22Rv1 (cell line): ENCODE measurements around the gene MRPS14.
A peak's percentile ranks its signal among the peaks of the same experiment; 100 is the strongest.

ENCODE experiments used
- H3K27ac ChIP-seq: fragments of 450-650 bp; 2 replicates; pipeline ENCODE4 v1.5.1; 2017
- ZFX ChIP-seq: fragments of 450-650 bp; IDR thresholded peaks from 2 replicates; pipeline ENCODE4 v1.6.1; 2017; ENCODE audit warnings: antibody characterized with exemption, borderline replicate concordance
- TF ChIP-seq, protein P1 (sequence below): fragments of 450-650 bp; IDR thresholded peaks from 2 replicates; pipeline ENCODE4 v1.5.1; 2017; ENCODE audit warnings: mild to moderate bottlenecking

MRPS14 gene

DNA sequence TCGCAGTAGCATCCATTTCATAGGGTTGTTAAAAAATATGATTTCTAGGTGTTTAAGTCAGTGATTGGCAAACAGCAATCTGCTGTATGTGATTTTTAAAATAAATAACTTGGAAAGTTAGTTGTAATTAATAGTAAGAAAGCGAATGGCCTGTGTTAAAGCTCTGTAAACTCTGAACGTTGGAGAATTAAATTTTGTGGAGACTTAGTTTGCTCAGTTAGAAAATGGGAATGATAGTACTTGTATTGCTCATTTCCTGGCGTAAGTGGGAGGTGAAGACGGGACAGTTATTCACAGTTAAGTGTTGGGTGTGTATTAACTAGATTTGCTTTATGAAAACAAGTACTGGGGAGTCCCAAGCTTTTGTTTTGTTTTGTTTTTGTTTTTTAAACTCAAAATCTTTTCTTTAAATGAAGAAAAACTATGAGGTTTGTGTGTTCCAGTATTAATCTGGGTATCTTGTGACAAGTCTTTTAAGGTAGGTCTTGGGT, 22.5 kb downstream of the MRPS14 start:
- H3K27ac ChIP-seq, result peak overlapping the region; percentile 97
- TF ChIP-seq, protein P1, sequence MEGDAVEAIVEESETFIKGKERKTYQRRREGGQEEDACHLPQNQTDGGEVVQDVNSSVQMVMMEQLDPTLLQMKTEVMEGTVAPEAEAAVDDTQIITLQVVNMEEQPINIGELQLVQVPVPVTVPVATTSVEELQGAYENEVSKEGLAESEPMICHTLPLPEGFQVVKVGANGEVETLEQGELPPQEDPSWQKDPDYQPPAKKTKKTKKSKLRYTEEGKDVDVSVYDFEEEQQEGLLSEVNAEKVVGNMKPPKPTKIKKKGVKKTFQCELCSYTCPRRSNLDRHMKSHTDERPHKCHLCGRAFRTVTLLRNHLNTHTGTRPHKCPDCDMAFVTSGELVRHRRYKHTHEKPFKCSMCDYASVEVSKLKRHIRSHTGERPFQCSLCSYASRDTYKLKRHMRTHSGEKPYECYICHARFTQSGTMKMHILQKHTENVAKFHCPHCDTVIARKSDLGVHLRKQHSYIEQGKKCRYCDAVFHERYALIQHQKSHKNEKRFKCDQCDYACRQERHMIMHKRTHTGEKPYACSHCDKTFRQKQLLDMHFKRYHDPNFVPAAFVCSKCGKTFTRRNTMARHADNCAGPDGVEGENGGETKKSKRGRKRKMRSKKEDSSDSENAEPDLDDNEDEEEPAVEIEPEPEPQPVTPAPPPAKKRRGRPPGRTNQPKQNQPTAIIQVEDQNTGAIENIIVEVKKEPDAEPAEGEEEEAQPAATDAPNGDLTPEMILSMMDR, result no peak
- no peak for TF ChIP-seq ZFX

DNA sequence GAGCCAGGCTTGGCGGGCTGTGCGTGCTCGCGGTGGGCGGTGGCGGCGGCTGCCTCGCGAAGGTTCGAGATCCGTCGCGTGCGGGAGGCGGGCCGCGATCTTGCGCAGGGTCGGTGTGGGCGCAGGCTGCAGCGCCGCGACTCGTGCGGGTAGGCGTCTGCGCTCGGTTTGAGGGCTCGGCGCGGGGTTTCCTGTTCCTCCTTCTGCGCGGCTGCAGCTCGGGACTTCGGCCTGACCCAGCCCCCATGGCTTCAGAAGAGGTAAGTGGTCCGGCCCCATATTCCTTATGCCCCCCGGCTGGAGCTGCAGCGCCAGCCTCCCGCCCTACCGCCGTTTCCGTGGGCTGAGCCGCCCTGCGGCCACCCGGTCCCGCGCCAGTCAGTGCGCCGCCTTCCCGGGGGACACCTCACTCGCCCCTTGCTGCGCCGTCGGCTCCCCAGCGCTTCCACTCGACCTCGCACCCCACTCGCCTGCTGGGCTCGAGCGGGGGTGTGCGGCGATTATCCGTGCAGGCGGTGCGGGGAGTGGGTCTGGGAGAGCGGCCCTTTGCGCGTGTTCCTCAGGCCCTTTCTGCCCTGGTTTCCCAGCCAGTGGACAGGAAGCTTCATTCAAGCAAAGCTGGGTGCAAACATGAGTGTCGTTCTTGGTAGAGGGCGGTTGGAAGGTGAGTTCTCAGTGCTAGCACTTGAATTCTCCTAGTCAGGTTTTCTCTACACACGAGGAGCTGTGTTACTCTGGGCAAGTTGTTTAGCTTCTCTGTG, 23.1 kb downstream of the MRPS14 start, which contains the start of gene CACYBP:
TSS of gene CACYBP (plus strand) at position 12 of the 761 bp plus-strand sequence. CDS start at position 246, 234 bp downstream.
- no peak for TF ChIP-seq ZFX
- TF ChIP-seq, protein P1, result peak; percentile 21
- peak within 1 kb of the TSS; percentile 97 for H3K27ac ChIP-seq

DNA sequence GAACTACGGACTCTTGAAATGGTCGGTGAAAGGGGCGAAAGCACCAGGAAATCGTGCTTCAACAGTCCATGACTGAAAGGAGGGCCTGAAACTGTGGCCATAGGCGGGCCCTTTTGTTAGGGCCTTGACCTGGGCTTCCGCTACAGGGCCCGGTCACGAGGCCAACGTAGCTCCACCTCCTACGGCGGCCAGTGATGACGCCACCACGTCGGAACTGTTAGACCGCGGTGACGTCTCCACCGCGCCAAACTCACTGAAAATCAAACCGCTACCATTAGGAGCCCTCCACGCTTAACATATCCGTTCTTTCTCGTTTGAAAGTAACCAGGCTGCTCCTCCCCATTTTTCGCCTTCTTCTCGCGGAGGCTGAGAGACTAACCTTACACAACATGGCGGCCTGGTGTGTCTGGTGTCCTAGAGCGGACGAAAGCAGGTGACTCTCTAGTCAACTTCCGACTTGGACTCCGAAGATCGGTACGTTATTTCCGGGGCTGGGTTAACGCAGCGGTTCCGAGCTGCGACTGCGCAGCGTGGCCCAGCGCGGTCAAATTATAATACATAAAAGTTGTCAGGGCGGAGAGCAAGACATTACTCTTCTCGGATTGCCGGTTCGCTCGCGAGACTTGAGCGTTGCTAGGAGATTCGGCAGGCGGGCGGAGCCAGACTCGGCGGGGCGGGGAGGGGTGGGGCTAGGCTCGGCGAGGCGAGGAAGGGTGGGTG, 23.8 kb downstream of the MRPS14 start:
- peak overlapping the region; percentile 97 for H3K27ac ChIP-seq
- no peak for TF ChIP-seq ZFX
- TF ChIP-seq, protein P1, result no peak

DNA sequence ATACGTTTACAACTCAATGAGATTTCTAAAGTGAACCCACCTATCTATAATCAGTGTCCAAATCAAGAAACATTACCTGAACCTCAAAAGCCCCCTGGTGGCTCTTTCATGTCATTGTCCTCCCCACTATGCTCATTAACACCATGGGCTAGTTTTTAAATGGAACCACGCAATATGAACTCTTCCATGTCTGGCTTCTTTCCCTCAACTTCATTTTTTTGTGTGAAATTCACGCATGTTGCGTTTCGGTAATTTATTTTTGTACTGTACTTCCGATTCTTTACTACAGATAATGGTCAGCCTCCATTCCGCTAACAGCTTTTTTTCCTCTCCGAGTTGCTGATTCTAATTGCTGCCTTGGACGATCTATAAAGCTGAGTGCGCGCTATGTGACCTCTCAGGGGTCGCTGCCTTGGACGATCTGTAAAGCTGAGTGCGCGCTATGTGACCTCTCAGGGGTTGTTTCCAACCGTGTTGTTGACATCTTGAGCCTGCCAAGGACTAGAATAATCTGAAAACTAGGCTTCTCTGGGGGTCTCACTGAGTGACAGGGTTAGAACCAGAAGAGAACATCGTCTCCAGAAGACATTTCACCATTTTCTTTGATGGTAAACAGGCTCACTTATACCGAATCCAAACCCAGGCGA, 24.5 kb downstream of the MRPS14 start:
- peak overlapping the region; percentile 97 for H3K27ac ChIP-seq
- no peak for TF ChIP-seq ZFX
- TF ChIP-seq, protein P1, result peak; percentile 92

DNA sequence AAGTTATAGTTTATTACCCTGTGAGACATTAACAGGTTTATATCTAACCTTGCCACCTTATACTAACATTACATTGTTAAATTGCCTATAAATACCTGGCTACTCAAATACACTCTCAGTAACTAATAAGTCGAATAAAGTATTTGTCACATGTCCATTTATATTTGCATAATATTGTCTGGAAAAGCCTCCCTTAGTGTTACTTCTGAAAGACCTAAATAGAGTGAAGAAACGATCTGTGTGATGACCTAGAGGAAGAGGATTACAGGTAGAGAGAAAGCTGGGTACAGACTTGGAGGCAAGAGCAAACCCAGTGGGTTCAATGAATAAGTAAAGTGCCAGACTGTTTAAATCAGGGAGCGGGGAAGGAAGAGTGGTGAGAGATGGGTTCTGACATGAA, 26.2 kb downstream of the MRPS14 start:
- TF ChIP-seq, protein P1, result no peak
- TF ChIP-seq ZFX, result no peak
- H3K27ac ChIP-seq, result no peak overlapping the region

DNA sequence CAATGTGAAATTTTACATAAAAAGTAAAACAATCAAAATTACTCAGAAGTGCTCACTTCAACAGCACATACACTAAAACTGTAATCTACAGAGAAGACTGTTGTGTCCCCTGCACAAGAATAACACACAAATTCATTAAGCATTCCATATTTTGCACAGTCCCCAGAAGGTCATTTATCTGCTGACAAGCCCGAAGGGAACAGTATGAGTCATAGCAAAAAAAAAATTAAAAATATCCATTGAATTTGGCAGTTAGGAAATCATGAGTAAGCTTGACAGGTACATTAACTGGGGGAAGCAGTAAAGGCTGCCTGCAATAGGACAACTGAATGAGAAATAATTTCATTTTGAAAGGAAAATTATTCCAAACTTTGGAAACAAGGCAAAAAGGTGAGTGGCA, 26.7 kb downstream of the MRPS14 start:
- H3K27ac ChIP-seq, result no peak overlapping the region
- no peak for TF ChIP-seq ZFX
- TF ChIP-seq, protein P1, result no peak
